ENCODE measurements around the gene MAP7.
"Not testable (repeated sequence)": the region's sequence is repeated elsewhere in the genome, so short reads cannot be mapped to it uniquely, and the experiment has no call there.

MAP7 gene

DNA sequence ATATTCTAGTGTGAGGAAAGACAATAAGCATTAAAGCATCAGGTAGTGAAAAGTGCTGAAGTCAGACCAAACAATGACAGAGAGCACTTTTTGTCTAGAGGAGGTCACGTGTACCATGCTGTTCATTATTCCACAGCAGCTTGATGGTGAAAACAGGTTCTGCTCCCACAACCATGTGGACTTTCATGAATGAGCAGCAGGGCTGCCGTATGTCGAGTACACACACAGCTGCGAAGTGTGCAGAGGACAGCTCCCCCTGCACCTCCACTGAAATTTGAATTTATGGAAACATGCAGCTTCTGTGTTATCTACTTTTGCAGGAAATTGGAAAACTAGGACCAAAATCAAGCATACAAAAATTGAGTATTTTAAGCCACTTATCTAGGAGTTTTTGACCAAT lies 85.3 kb downstream of the MAP7 start:
- DNase-seq, result no peak

DNA sequence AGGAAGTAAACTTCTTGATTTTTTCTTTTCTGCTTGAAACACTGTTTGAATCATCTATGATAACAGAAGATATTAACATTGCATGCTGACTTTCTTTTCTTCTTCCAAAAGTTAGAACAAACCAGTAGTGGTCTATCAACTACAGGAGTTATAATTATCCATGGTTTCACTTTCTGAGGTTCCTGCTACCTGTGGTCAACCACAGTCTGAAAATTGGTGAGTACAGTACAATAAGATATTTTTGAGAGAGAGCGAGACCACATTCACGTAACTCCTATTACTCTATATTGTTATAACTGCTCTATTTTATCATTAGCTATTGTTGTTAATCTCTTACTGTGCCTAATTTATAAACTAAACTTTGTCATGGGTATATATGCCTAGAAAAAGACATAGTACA lies 86.1 kb downstream of the MAP7 start:
- no peak for DNase-seq

DNA sequence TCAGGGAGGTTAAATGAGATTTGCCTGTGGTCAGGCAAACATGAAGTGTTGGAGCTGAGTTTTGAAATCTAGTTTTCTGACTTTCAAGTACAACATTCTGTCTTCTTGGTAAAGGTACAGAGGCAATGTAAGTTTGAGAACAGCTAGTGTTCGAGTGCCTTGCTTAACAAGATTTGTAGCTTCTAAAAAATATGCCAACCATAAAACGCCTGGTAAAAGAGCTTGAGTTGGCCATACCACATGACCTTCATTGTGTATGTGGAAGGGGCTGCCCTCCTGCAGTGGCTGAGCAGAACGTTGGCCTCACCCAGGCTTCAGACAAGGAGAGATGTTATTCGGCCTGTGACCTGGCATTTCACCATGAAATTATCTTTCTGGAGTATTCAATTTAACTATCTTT lies 86.5 kb downstream of the MAP7 start:
- DNase-seq, result no peak

DNA sequence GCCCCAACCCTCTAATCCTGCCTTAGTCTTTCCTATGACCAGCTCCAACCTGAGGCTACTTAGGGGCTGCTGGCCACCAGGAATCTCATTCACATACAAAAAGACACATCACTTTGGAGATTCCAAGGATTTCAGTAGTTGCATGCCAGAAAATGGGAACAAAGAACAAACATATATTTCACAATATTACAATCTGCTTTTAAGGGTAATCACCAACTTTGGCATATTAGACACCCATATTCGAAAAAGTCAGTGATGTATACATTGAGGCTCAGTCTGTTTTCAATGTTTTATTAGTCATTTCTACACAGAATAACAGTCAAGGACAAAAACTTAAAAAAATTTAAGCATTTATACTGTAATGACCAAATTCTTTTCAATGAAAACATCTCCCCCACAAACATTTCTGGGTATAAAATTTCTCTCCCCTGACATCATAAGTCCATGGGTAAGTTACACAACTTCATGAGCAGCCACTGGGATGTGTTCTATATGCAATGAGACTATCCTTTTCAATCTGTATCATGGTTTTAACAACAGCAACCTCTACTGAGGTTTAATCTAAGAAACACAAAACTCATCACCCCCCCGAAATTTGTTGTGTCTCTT lies 103.5 kb downstream of the MAP7 start:
- no peak for DNase-seq

DNA sequence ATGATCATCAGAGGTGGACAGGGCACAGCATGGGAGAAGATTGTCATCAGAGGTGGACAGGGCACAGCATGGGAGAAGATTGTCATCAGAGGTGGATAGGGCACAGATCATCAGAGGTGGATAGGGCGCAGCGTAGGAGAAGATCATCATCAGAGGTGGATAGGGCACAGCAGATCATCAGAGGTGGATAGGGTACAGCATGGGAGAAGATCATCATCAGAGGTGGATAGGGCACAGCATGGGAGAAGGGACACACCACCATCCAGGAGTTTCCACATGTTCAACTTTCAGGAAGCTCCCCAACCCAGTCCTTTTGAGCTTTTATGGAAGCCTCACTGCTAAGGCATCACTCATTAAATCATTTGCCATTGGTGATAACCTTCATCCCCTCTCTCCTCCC lies 104.1 kb downstream of the MAP7 start:
- DNase-seq, result no peak

DNA sequence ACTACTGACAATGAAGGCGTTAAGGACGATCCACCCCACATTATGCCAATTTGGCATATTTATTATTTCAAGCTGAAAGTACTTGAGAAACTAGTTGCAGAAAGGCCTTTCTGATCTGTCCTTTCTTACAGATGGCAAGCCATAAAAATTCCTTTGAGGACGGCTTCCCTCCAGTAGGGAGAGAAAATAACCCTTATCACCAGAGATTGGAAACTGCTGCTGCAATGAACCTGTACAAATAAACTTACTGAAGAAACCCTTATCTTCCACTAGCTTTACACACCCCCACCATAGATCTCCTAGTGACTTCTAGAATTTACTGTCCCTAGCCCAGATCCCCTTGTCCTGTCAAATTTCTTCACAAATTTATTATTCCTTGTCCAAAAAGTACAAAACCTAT lies 105.2 kb downstream of the MAP7 start:
- no peak for DNase-seq

DNA sequence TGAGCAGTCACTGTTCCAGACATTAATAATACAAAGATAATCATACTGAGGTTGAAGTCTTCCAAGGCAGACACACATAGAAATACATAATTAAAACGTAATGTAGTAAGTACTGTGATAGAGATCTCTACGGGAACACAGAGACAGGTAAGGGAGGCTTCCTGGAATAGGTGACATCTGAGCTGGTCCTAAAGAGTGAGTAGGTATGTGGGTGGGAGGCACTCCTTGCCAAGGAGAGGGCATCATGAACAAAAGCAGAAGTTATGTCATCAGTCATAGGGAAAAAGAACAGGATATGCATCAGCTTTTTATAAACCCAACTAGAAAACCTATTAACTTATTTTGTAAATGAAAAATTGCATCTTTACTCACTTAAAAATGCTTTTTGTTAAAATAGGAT lies 110.0 kb downstream of the MAP7 start:
- DNase-seq, result no peak

DNA sequence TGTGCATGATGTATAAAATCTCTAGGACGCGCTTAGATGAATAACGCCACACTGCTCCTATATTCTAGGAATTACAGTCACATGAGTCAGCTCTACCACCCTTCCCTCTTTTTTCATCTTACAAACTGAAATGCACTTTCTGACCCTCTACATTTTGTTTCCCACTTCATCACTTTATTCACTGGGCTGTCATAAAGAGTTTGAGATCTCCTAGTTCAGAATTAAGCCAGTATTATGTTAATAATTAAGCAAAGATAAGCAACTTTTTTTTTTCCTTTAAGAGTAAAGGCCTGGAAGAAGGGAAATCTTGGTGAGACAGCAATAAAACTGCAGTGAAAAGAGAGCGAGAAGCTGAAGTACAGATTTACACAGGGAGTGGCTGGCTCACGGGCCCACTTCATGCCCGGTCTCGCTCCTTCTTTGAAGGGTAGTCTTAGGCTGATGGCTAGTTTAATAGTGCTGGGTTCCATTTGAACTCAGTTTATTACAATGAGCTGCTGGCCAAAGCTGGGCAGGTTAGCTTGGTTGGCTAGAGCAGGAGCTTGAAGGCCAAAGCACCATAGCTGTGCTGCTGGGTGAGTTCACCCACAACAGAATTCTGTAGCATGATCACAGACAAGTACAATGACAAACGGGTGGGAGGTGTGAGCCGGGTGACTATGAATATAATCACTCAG lies 110.6 kb downstream of the MAP7 start:
- DNase-seq, result no peak

DNA sequence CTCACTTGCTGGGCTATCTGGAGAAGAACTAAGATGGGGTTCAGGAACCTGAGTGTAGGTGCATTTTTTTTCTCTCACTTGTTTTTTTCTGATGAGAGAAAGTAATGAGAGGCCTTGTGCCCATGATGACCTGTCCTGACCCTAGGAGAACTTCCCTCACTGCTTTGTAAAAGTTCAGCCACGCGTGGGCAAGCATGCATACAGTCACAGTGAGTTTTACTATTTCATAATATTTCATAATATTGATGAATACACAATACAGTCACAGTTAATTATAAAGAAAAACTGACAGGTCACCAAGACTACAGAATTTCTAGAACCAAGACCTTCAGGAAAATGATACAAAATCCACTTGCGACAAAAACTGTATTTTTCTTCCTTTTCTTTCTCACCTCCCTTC lies 111.8 kb downstream of the MAP7 start:
- no peak for DNase-seq

DNA sequence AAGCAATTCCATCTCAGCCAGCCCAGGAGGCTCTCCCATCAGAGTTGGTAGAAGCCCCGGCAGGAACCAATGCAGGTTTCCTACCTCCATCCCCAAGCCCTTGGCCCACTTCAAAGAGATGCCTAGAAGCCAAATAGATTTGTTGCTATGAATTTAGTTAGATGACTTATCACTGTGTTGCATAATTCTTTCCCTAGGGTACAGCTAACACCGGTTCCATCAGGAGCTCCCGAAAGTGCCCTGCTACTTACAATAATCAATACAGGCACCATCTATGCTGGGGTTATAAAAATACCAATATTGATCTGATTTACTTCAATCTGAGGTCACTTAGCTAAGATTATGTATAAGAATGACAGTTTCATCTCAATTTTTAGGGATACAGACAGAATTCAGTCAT lies 113.0 kb downstream of the MAP7 start:
- DNase-seq, result no peak

DNA sequence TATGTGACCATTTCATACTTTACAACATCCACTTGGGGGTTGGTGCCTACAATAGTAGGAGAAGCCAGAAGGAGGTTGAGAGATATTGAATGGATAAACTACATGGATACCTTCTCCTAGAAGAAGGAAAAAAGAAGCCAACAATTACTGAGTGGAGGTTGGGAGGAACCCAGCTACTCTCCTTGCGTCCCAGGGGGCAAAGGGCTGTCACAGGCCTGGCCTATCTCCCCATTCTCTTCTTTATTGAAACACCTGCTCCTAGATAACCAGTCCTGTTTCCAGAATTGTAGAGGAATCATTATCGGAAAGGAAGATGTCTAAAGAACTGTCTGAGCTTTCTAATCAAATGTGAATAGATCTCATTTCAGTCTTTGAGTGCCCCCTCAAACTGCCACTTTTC lies 115.1 kb downstream of the MAP7 start:
- no peak for DNase-seq

DNA sequence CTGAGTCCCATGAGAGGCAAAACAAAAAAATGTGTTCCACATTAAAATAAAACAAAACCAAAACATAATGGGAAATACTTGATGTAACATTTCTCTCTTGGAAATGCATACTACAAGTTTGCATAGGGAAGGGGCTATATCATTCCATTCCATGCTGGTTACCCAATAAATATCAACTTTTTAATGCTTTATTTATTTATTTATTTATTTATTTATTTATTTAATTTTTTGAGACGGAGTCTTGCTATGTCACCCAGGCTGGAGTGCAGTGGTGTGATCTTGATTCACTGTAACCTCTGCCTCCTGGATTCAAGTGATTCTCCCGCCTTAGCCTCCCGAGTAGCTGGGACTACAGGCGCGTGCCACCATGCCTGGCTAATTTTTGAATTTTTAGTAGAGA lies 118.9 kb downstream of the MAP7 start:
- not testable (repeated sequence) for DNase-seq

DNA sequence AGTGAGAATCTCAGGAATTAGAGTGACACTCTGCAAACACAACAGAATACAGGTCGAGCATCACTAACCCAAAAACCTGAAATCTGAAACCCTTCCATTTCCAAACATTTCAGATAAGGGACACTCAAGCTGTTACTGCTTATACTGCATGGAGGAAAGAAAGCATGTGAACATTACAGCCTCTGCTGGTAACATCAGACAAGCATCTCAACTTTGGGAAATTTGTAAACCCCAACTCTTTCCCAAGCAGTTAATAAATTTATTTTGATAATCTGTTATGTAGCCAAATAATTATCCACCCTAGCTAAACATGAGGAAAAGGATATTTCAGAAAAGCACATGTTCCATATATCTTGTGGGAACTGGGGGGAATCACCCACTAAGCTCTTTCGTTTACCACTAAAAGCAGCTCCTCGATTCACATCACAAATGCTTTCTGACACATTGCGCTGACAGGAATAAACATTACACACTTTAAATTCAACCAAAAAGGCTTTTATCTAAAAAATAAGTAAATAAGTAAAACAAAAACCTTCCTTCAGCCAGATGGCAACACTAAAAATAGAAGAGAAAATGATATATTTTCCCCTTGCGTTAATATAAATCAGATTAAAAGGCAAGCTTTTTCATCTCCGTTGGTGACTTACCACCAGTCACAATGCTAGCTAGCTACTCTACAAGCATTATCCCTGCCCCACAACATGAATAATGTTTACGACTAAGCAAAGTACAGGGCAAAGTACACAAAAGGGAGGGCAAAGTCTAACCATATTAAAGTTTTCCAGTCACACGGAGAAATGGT lies 120.8 kb downstream of the MAP7 start:
- no peak for DNase-seq

DNA sequence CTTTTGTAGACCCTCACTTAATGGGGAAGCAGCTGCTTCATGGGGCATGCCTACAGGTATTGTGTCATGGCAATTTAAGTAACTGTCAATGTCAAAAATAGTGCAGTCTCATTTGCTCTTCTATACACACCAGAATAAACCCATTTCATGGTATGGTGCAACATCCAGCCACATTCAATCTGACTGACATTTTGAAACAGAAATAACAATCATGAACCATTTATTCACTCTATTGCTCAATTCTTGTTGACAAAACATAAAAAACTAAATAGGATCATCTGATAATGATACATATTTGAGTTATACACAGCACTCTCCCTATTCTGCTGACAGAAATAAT lies 122.9 kb downstream of the MAP7 start:
- no peak for DNase-seq

DNA sequence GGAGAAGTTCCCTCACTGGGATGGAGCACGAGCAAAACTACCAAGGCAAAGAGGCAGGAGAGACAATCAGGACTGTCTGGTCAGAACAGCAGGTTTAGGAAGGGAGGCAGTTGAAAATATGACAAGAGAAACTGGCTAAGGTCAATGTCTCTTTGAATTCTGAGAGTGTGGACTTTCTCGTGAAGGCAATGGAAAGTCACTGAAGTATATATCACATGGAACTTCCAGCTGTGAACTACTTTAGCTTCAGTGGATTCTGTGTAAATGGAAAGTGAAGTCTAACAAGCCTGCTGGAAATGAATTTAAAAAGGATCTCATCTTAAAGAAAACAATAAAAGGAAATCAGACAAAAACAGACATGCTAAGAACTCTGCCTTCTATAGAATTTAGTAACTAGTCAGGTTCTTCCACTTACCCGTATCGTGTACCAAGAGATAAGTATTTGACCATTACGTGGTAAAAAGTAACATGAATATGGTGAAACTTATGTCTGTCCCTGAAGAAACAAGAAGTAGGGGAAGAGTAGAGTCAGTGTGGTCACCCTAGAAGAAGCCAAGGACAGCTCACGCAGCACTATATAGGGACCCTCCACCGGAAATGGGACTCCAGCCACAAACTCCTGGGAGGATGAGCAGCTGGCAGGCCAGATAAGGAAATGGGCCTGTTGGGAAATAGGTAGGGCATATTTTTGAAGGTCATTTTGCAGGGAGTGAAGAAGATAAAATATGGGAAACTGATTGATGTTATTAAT lies 123.4 kb downstream of the MAP7 start:
- DNase-seq, result no peak

DNA sequence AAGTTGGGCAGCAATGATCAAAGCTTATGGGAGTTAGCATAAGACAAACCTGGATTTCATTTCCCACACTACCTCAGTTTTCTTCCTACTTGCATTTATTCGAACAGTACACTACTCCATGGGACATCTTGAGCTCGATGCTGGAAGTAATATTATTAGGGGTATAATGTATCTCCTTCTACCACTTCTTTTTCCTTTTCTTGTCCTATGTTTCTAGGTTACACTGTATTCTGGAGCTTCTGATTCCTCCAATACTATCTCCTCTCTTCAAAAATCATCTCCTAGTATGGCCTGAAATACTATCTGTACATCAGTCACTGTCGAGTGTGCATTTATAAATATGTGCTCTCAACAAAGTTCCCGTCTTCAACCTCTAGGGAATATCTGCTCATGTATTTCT lies 124.4 kb downstream of the MAP7 start:
- no peak for DNase-seq

DNA sequence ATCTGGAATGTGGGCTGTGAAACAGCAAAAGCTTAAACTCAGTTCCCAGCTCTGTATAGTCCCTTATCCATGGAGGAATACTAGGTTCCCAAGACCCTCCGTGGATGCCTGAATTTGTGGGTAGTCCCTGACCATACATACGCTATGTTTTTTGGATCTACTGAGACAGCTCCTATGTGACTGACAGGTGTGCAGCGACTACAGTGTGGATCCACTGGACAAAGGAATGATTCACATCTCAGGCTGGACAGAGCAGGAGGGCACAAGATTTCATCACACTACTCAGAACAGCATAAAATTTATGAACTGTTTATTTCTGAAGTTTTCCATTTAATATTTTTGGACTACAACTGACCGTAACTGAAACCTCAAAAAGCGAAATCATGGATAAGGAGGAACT lies 125.3 kb downstream of the MAP7 start:
- DNase-seq, result no peak

DNA sequence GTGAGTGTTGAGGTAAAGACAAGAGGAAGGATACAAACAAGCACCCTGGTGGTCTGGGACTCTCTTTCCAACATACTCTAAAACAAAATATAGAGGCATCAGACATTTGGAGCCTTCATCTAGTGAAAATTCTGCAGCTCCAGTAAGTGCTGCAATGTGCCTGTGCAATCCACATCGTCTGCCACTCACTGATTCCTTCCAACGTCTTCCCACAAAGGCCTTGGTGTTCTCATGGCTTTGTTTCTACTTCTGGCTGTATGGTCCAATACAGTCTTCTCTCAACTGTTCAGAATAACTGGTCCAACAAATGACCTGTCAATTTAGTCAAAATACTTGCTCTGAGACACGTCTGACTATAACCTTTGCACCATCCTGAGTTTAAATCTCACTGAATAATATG lies 125.8 kb downstream of the MAP7 start:
- DNase-seq, result no peak

DNA sequence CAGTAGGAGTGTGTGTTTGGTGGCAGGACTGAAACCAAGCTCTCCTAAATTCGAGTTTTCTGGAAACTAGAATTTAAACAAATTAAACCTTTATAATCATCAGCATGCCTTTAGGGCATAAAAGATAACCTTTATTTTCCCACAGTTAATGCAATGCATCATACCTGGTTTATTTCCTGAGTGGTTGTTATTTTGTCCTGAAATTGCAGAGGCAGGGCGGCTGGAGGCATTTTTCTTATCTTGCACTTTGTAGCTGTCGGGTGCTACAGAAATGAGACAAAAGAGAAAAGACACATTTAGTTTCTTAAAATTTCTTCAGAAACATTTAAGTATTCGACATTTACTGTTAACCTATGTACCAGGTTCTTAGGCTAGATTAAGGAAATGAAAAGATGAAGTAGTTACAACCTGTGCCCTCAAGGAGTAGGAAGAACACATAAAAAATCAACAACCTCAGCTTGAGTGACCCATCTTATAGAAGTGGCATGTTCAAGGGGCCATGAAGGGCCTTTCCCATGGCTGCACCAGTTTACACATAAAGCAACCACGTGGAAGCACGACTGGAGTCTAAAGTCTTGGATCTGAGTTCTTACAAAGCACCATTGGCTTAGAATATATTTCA lies 128.6 kb downstream of the MAP7 start:
- no peak for DNase-seq

DNA sequence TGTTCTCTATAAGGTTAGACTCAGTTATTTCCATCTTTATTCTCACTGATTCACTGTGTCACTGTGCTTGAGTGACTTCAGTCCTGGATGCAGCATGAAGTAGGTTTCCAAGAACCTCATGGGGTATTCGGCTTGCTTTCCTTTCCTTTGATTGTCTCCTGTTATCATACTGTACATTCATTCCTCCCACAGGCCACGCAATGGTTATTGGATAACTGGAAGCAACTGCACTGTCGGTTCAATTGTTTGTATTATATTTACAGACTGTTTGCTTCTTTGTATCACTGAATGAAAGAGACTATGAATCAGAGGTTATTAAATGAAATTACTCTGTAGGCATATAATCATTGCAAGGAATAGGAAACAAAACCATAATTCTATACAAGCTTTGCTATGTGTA lies 129.4 kb downstream of the MAP7 start:
- no peak for DNase-seq

DNA sequence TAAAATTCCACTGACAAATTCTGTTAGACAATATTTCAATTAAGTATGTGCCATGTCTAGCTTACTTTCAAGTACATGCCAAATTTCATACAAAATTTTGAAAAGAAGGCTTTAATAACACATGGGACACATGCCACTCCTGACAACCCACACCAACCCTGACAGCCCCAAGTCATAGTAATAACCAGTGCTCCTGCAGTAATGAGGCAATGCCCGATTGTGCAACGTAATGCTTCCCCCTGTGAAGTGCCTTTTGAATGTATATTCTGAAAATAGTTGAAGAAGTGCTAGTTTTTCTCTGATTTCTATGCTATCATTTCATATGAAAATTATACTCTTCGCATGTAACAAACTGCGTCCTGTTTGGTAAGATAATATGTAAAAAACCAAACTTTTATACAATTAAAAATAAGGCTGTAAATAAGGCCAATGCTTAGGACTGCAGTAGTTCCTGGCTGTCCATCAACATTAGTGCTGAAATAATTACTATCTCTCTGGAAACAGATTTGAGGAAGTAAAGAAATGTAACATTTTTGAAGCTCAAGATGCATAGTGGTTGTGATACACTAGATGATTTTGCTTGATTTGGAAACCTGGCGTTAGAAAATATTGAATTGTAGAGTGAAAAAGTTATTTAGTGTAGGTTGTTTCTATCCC lies 134.7 kb downstream of the MAP7 start:
- DNase-seq, result no peak

DNA sequence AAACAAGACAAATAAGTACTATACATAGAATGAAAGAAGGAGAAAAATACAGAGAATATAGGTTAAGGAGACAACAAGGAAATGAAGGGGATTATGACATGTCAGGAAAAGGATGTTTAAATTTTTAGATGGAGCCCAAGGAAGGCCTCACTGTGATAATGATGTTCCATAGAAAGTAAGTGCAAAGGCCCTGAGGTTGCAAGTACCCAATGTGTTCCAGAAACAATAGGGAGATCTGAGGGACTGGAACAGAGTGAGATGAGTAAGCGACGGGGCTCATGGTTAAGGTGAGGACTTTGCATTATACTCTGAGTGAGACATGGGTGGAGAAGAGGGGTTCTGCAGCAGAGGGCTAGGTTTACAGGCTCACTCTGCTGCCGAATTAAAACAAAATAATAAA lies 137.8 kb downstream of the MAP7 start:
- DNase-seq, result no peak
